HG03442 (cell line): ENCODE results near the gene OAF.
"Not testable (repeated sequence)": the region's sequence is repeated elsewhere in the genome, so short reads cannot be mapped to it uniquely, and the experiment has no call there.

Source experiments
- ATAC-seq: cut with Tn5 transposase; IDR thresholded peaks from one replicate; pipeline ENCODE4 v1.9.1; 2021; ENCODE audit warnings: mild to moderate bottlenecking, moderate library complexity; ENCODE audit not compliant: unreplicated experiment

The OAF gene

GRCh38 chr11:120239713-120240640 is 29.1 kb downstream of the OAF start, which contains the start of gene POU2F3:
Gene POU2F3, plus strand, starts transcription at chr11:120240140. Its CDS starts 204 bp downstream, at chr11:120240344.
- ATAC-seq: no peak

GRCh38 chr11:120240866-120241265 is 30.0 kb downstream of the OAF start:
- ATAC-seq: no peak

- ATAC-seq: no peak
Observed at GRCh38 chr11:120241277-120241676, 30.4 kb downstream of the OAF start.

GRCh38 chr11:120243221-120243620 is 32.4 kb downstream of the OAF start:
- no peak for ATAC-seq

- no peak for ATAC-seq
Observed at GRCh38 chr11:120244476-120245365, 33.9 kb downstream of the OAF start.

GRCh38 chr11:120245434-120245833 is 34.6 kb downstream of the OAF start:
- ATAC-seq: no peak

GRCh38 chr11:120248551-120249278 is 37.9 kb downstream of the OAF start:
- ATAC-seq: peak; percentile 70

- ATAC-seq: no peak
Observed at GRCh38 chr11:120249279-120250262, 38.7 kb downstream of the OAF start.

- ATAC-seq: not testable (repeated sequence)
Observed at GRCh38 chr11:120253377-120253776, 42.5 kb downstream of the OAF start.

GRCh38 chr11:120254788-120255518 is 44.1 kb downstream of the OAF start:
- no peak for ATAC-seq

GRCh38 chr11:120255519-120255866 is 44.7 kb downstream of the OAF start:
- ATAC-seq: no peak

- ATAC-seq: no peak
Observed at GRCh38 chr11:120256178-120256577, 45.3 kb downstream of the OAF start.

- no peak for ATAC-seq
Observed at GRCh38 chr11:120256779-120257178, 45.9 kb downstream of the OAF start.

- ATAC-seq: no peak
Observed at GRCh38 chr11:120257346-120257745, 46.5 kb downstream of the OAF start.

- no peak for ATAC-seq
Observed at GRCh38 chr11:120258661-120259060, 47.8 kb downstream of the OAF start.

GRCh38 chr11:120259241-120259640 is 48.4 kb downstream of the OAF start:
- ATAC-seq: no peak

- ATAC-seq: no peak
Observed at GRCh38 chr11:120259988-120260565, 49.2 kb downstream of the OAF start.

- no peak for ATAC-seq
Observed at GRCh38 chr11:120260616-120261015, 49.8 kb downstream of the OAF start.

- no peak for ATAC-seq
Observed at GRCh38 chr11:120261321-120261720, 50.5 kb downstream of the OAF start.
